Right kidney (tissue), 1 donor: ENCODE data around the gene SCFD2.
"Not testable (repeated sequence)": the region's sequence is repeated elsewhere in the genome, so short reads cannot be mapped to it uniquely, and the experiment has no call there.

Experiments used
- DNase-seq: peaks from one replicate; pipeline ENCODE4 v3.0.0-alpha.2; 2016

Gene SCFD2

DNA sequence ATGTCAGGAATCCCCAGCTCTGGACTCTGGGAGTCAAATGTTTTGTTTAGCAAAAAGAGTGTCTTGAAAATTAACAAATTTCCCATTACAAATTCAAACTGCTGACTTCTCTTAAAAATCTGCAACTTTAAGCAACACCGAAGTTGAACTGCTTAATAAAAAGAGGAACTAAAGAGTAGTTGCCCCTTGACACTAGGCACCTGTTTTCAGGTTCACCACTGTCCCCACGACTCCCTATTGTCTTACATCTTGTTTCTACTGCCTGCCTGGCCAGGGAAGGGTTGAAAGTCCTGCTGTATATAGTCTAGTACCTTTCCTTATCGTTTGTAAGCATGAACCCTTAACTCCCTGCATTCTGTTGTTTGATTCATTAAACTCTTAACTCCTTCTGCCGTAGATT, 173.9 kb downstream of the SCFD2 start:
- DNase-seq = no peak

DNA sequence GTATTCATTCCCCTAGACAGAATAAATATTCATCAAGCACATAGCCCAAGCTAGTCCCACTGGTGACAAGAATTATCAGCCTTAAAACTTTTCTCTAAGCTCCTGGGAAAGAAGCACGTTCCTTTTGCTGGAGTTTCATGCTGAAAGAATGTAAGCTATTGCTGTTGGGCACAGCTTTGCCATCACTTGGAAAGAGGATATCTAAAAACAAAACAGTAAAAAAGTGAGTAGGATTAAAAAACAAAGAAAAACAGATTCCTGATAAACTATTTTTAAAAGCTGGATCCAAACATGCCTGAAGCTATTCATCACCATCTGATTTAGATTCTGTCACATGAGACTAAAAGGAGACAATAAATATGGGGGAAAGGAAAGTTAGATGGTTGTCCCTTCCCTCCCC, 176.8 kb downstream of the SCFD2 start:
- no peak for DNase-seq

DNA sequence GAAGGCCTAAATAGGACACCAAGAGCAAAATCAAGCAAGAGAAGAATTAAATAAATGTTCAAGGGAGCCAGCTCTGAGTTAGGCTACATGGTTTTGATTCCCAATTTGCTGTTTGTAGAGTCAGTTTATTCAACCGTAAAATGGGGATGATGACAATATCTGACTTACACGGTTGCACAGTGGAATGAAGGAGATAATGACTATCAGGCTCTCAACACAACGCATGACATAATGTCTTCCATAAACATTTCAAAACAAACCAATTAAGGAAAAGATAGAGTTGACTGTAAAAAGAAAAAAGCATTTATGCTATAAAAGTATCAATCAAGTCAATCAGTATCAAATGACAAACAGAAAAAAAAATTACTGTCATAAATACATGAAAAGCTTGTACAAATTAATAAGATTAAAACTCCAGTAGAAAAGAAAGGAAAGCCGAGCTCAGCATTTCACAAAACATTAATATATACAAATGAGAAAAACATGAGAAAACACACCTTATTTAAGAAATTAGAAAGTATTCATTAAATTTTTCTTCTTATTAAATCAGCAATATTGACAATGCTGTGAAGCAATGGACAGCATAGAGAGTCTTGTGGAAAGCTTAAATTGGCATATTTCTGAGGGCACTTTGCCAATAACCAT, 179.0 kb downstream of the SCFD2 start:
- DNase-seq = no peak

DNA sequence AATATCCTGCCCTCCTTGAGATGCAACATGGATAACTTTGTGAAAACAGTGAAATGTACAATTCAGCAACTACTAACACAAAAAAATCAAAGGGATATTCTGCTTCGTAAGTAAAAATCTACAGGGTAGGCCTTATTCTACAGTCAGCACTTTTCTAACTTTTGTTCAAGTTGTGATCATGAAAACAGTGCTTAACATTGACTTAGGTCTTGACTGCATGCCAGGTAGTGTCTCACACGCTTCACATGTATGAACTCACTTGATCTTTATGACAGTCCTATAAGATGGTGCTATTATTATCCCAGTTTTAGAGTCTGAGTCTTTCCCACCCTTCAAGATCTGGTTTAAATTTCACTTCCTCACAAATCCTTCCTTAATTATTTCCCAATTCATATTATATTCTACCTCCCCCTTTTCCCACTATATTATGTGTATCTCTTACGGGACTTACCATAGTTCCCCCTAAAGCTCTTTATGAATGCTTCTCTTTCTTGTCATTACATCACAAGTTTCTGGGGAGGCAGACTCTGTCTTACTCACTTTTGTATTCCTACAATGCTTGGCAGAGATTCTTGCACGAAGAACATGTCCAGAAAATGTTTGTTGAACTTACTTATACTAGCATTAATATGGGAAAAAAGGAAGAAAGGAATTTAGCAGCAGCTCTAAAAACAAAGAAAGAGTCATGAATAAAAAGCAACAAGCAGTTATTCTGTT, 179.8 kb downstream of the SCFD2 start:
- DNase-seq = no peak

DNA sequence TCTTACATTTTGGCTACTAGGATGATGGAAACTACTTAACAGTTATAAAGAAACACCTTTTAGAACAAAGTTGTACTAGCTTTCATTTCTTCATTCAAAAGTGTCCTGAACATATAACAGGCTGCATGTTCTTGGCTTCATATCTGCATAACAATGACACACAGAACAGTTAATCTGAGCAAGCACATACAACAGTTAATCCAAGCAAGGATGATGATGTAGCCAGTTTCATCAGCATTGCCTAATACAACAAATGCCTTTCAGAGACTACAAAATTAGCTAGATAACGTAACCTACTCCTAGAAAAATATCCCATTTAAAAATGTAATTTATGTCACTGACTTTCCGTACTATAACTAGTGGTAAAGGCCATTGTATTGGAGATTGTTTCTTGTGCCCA, 182.1 kb downstream of the SCFD2 start:
- DNase-seq = no peak

DNA sequence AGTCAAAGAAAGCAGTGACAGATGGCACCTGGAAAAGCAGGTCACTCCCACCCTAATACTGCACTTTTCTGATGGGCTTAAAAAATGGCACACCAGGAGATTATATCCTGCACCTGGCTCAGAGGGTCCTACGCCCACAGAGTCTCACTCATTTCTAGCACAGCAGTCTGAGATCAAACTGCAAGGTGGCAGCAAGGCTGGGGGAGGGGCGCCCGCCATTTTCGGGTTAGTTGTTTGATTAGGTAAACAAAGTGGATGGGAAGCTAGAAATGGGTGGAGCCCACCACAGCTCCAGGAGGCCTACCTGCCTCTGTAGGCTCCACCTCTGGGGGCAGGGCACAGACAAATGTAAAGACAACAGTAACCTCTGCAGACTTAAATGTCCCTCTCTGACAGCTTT, 188.1 kb downstream of the SCFD2 start:
- DNase-seq = not testable (repeated sequence)

DNA sequence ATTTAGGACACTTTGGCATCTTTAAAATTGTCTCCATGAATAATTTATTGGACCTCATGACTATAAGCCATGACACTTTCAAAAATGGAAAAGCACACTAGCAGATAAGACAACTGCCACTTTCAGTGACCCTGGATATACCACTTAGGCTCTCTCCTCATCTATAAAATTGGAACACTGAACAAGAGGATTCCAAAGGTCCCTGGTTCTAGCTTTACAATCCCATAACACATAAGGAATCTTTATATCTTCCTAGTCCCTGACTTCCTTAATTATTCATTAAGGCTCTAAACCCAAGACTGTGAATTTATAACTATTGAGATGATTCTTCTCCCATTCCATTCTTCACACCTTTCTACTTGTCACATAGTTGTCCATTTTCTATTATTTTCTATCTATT, 190.2 kb downstream of the SCFD2 start:
- DNase-seq = no peak

DNA sequence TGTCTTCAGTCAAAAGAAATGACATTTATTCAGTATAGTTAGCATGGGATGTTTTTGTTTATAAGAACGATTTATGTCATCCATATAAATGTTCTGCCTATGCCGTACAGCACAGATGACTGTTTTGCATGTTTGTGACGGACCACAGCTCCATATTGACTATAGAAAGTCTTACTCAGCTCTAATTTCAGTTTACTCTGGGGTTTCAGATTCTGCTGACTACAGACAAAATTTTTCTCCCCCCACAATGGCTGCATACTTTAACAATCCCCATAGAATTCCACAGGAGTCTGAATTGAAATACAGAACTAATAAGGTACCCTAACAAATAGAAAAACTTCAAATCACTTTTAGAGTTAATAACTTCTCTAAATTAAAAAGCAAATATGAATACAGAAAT, 191.0 kb downstream of the SCFD2 start:
- DNase-seq = no peak

DNA sequence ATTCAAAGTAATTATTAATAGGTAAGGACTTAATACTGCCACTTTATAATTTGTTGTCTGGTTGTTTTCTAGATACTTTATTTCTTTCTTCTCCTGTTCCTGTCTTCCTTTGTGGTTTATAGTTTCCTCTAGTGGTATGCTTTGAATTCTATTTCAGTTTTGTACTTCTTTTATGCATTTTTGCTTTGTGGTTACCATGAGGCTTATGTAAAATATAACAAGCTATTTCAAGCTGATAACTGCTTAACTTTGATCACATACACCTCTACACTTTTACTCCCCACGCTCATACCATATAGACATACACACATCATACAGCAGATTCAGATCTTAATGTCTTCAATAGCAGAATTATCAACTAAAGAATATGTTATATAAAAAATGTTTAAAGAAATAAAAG, 192.3 kb downstream of the SCFD2 start:
- DNase-seq = no peak

DNA sequence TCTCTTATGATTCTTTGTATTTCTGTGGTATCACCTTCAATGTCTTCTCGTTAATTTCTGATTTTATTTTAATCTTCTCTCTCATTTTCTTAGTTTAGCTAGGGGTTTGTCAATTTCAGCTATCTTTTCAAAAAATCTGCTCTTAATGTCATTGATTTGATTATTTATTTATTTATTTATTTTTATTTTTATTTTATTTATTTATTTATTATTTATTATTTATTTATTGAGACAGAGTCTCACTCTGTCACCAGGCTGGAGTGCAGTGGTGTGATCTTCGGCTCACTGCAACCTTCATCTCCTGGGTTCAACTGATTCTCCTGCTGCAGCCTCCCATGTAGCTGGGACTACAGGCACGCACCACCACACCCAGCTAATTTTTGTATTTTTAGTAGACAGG, 194.1 kb downstream of the SCFD2 start:
- no peak for DNase-seq

DNA sequence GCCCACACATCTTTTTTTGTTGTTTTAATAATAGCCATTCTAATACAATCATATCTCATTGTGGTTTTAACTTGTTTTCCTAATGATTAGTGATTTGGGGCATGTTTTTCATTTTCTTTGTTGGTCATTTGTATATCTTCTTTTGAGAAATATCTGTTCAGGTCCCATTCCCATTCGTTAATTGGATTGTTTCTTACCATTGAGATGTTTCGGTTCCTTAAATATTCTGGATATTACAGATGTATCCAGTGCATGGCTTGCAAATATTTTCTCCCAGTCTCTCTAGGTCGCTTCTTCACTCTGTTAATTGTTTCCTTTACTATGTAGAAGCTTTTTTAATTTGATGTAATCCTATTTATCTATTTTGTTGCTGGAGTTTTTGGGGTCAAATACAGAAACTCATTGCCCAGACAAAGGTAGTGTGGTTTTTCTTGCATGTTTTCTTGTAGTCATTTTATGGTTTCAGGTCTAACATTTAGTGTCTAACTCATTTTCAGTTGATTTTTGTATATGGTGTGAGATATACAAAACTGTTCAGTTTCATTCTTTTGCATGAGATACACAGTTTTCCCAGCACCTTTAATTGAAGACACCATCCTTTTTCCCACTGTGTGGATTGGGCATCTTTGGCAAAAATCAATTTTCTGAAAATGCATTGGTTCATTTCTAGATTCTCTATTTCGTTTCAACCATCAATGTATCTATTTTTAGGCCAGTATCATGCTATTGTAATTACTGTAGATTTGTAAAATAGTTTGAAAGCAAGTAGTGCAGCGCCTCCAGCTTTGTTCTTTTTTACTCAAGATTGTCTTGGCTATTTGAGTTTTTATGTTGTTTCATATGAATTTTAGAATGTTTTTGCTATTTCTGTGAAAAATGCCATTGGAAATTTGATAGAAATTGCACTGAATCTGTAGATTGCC, 195.9 kb downstream of the SCFD2 start:
- DNase-seq = no peak

DNA sequence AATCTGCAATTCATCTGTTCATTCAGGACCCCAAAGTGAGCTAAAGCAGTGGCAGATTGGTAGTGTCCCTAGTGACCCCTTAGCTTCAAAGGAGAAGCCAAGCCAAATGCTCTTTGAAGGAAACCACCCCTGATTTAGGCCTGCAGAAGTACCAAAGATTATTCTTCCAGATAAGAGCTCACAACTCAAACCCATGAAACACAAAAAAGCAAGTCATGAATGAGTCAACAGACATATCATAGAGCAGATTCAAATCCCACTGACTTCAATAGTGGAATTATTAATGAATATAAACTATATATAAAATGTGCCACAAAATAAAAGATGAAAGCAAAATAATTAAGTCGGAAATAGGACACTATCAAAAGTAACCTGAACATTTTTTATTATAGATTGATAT, 197.6 kb downstream of the SCFD2 start:
- DNase-seq = no peak

DNA sequence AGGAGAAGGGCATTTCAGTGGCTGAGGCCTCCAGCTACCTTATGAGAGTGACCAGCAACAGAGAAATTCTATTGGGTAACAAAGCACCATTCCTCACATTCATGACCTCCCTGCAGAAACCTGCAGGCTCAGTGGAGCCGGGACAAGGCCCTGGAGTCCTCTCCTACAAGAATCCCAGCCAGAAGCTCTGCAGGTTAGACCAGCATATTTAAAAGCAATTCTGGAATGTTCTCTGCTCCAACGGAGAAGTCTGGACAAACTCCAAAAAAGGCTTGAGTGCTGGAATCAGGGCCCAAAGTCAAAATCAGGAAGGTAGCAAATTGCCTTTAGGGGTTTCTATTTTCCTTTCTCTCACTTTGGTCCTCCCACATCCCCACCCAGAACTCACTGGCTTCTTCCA, 202.9 kb downstream of the SCFD2 start:
- no peak for DNase-seq

DNA sequence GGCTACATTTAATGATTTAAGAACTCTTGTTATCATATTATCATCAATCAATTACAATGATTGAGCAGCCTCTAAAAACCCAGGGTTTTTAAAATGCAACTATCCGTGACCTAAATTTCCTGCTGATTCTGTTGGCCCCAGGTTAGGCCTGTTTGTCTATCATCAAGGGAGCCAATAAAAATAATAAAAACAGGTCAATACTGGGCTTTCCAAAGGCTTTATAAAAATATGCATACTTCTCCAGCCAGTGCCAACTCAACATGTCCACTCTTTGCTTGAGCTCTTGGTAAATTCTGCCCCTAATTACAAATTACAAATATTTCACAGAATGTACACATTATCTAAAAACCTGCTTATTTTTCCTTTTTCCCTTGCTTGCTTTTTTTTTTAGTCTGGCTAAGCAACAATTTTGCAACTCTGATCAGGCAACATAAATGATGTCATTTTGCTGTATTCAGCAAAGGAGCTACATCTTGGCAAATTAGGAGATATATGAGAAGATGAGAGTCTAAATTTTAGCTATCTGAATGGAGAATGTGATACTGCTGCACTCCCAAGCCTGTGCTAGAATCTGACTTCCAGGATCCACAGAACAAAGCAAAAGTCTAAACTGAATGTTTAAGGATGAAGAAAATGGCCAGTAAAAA, 204.0 kb downstream of the SCFD2 start:
- DNase-seq = no peak

DNA sequence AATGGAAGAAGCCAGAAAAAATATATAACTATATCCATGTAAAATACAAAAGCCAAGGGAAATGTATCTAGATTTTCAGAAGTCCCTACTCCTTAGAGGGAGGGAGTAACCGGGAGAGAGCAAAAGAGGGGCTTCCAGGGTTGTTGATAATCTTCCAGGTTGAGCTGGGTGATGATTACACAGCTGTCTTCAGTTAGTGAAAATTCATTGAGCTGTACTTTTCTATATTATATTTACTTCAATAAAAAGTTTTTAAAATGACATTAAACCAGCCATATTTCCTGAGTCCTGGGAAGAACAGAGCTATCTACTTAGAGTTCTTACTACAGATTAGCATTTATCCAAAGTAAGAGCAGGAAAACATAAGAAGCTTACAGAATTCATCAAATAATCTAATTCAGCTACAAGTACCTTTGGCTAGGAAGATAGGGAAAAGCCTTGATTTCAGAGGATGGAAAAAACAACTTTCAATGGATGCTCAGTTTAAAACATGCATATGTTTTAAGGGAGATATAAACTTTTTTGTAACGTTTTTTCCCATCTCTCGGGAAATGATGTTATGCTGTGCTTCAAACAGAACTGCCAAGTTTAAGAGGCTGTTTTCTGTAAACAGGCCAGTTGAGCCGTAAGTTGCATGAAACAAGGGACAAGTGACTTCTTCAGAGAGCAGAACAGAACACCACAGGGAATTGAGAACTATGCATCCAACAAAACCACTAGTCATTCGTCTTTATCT, 204.6 kb downstream of the SCFD2 start:
- DNase-seq = no peak

DNA sequence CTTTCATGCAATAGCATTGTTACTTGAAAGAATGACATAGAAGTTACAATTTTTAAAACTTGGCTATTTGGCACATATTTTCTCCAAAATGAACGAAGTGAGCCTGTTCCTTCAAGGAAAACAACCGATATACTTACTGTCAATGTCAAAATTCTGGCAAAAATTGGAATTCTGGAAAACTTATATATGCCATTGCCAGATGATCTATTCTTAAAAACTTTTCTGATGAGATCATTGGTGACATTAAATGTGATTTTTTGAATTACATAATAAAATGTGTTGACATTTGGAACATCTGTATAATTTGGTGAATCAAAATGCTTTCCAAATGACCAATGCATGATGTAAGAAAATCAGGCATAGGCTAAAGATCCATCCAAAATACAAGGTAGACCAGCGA, 209.0 kb downstream of the SCFD2 start:
- no peak for DNase-seq

DNA sequence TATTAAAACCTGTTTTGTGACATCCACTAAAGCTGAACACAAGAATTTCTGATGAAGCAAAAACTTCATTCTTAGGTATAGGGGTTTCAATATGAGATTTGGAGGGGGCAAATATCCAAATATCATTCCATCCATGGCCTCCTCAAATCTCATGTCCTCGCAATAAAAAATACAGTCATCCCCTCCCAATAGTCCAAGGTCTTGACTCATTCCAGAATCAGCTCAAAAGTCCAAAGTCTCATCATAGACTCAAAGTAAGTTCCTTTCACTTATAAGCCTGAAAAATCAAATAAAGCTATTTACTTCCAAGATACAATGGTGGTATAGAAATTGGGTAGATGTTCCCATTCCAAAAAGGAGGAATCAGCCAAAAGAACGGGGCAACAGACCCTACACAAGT, 213.4 kb downstream of the SCFD2 start:
- no peak for DNase-seq

DNA sequence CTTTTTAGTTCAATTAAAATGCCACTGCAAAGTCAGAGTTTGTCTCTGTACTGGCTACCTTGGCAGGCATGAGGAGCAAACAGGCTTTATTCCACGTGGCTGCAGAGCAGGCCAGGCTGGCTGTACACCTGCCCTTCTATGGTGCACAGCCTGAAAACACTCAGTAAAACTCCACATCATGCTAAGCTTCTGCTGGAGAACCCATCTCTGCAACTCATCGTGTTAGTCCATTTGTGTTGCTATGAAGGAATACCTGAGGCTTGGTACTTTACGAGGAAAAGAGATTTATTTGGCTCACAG, 214.4 kb downstream of the SCFD2 start:
- no peak for DNase-seq

DNA sequence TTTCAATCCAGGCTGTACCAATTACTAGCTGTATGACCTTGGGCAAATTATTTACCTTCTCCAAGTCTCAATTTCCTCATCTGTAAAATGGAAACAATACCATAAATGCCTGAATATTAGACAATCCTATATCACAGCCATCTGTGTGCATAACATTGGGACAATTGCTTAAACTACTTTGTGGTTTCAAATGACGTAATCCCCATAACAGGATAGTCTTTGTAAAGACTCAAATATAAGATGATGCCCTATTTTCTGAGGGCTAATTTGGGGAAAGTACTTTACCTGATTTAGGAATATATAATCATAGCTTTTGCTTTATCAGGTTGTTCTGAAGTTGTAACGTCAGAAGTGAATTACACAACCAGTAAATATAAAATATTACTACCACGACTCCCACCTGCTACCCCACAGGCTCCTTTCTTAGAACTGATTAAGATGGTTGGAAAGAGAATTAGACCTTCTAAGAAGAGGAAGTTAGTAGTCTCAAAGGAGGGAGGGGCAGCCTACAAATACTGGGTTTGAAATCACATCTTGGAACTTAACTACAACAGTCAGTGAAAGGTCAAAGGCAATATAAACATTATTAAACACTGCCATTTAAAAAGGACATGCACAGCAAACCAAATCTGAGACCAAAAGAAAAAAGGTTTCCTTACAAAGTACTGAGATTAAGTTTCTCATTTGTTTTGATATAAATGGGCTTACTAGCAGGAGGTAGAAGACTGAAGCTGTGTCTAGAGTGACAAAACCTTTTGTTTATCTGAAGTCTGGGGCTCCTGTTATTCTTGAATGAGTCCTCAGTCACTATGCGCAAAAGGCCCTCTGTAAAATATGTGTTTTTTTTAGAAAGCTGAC, 215.0 kb downstream of the SCFD2 start:
- DNase-seq = no peak

DNA sequence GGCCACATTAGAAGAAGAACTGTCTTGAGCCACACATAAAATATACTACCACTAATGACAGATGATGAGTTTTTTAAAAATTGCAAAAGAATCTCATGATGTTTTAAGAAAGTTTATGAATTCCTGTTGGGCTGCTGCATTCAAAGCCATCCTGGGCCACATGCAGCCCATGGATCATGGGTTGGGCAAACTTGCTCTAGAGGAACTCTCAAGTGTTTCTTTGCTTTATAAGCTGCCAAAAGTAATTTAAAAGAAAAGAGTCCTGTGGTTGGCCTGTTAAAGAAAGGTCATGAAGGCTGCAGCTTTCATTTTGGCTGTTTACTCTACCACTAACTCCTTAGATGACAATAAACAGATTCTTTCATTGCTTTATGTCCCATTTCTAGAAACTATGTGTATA, 218.2 kb downstream of the SCFD2 start:
- DNase-seq = no peak

DNA sequence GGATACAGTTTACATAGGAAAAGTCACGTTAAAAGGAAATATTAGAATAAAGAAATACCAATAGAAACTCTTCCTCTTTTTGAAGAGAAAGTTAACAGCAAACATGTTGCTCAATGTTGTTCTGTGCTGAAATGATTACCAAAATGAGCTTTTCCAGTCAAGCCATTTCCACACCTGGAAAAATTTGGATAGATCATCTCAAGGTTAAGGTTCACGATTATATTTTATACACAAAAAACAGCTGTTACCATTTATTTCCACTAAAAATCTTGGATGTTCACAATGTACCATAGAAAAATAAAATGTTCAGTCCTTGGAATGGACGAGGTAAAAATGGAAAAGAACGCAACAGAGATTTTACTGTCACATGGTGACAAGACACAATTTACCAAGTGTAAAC, 218.7 kb downstream of the SCFD2 start:
- DNase-seq = no peak
